Activated B cell treated with CpG ODN at 0.5 μM for 24 hours (primary cell): Measurements from ENCODE around the gene LPP. TPM values are rescaled to one million over a fixed set of nuclear protein-coding genes. Genes with fewer than 3 reads are reported as not detected.

Experiments used
- ATAC-seq: fragments of 200-7000 bp; cut with Tn5 transposase; one replicate; pipeline ENCODE4 v1.10.0; 2021; ENCODE audit warnings: low read depth, mild to moderate bottlenecking, moderate library complexity
- CTCF ChIA-PET: fragments of 350-600 bp; sonication (Branson Sonifier 250); formaldehyde crosslinking; loops from one replicate; lab custom pipeline; 2021; ENCODE audit warnings: antibody characterized with exemption; lab: Charles Lee
- POLR2A ChIA-PET: fragments of 350-600 bp; sonication (Branson Sonifier 250); formaldehyde crosslinking; loops from one replicate; lab custom pipeline; 2021; ENCODE audit warnings: antibody characterized with exemption; lab: Charles Lee
- DNase-seq: peaks from one replicate; pipeline ENCODE4 v3.0.0; 2022
- H3K27ac Mint-ChIP-seq: one replicate; pipeline ENCODE4 v1.8.0; 2020; ENCODE audit warnings: mixed read lengths
- H3K27me3 Mint-ChIP-seq: one replicate; pipeline ENCODE4 v1.8.0; 2021; ENCODE audit warnings: mixed read lengths
- H3K36me3 Mint-ChIP-seq: one replicate; pipeline ENCODE4 v1.8.0; 2021; ENCODE audit warnings: low read depth, mixed read lengths
- H3K4me1 Mint-ChIP-seq: one replicate; pipeline ENCODE4 v1.8.0; 2021; ENCODE audit warnings: mixed read lengths
- H3K4me3 Mint-ChIP-seq: one replicate; pipeline ENCODE4 v1.8.0; 2020; ENCODE audit warnings: mild to moderate bottlenecking, mixed read lengths
- H3K9me3 Mint-ChIP-seq: one replicate; pipeline ENCODE4 v1.8.0; 2020; ENCODE audit warnings: mixed read lengths
- CTCF ChIP-seq: fragments of 200-600 bp; IDR thresholded peaks from one replicate; pipeline ENCODE4 v1.8.0; 2022; ENCODE audit warnings: antibody characterized with exemption, mild to moderate bottlenecking
- intact Hi-C: fragments of 100-400 bp; cut with micrococcal nuclease; formaldehyde crosslinking; loops from one replicate; pipeline ENCODE4 v1.15.1; 2024
- total RNA-seq: library from RNA; stranded (reverse); gene quantifications from 2 replicates; pipeline ENCODE4 v1.2.3, GENCODE V29; 2022

Gene LPP
- total RNA-seq, 1 donor from 2014 or later = 60.1 TPM

GRCh38 chr3:188782613-188783124, 628.7 kb downstream of the LPP start:
- Mint-ChIP-seq H3K9me3 (peaks cover 4% of the 10 kb centered on the region), H3K27me3 (no peaks in the 10 kb centered on the region), H3K4me1 (peaks cover 4% of the 10 kb centered on the region), H3K27ac (no peak overlapping the region), H3K36me3 (peaks cover 7% of the 10 kb centered on the region), H3K4me3 (no peak overlapping the region)
- ATAC-seq = no peak
- no peak for TF ChIP-seq CTCF
- DNase-seq = no peak
- POLR2A ChIA-PET = no interaction called here
- intact Hi-C loops = no loop called here
- CTCF ChIA-PET = interaction anchor here (1.0 kb wide), 1 partner anchor 1042 kb away, joined by 3 read pairs; no protein-coding TSS in a partner anchor

- no peak overlapping the region for H3K27ac Mint-ChIP-seq
- intact Hi-C loops = no loop called here
- no peaks in the 10 kb centered on the region for H3K27me3 Mint-ChIP-seq
- H3K36me3 Mint-ChIP-seq = peaks cover 4% of the 10 kb centered on the region
- no peak overlapping the region for H3K4me3 Mint-ChIP-seq
- ChIA-PET CTCF (no interaction called here), POLR2A (no interaction called here)
- DNase-seq = no peak
- no peak for TF ChIP-seq CTCF
- no peak for ATAC-seq
- peaks cover 4% of the 10 kb centered on the region for H3K9me3 Mint-ChIP-seq
- H3K4me1 Mint-ChIP-seq = peaks cover 4% of the 10 kb centered on the region
These were observed 632.5 kb downstream of the LPP start for GRCh38 chr3:188786424-188786823.

GRCh38 chr3:188788621-188789081, 634.7 kb downstream of the LPP start:
- ChIA-PET CTCF (no interaction called here), POLR2A (no interaction called here)
- Mint-ChIP-seq H3K27ac (no peak overlapping the region), H3K4me1 (peaks cover 4% of the 10 kb centered on the region), H3K9me3 (peaks cover 4% of the 10 kb centered on the region), H3K27me3 (no peaks in the 10 kb centered on the region), H3K36me3 (peaks cover 7% of the 10 kb centered on the region), H3K4me3 (no peak overlapping the region)
- DNase-seq (no peak), ATAC-seq (no peak)
- intact Hi-C loops = no loop called here
- no peak for TF ChIP-seq CTCF

GRCh38 chr3:188789251-188789650, 635.3 kb downstream of the LPP start:
- no peak for ATAC-seq
- POLR2A ChIA-PET = no interaction called here
- CTCF ChIA-PET = no interaction called here
- intact Hi-C loops = no loop called here
- no peak for DNase-seq
- no peak overlapping the region for H3K4me3 Mint-ChIP-seq
- no peaks in the 10 kb centered on the region for H3K9me3 Mint-ChIP-seq
- no peak for TF ChIP-seq CTCF
- peaks cover 7% of the 10 kb centered on the region for H3K36me3 Mint-ChIP-seq
- H3K4me1 Mint-ChIP-seq = peaks cover 4% of the 10 kb centered on the region
- no peaks in the 10 kb centered on the region for H3K27me3 Mint-ChIP-seq
- H3K27ac Mint-ChIP-seq = no peak overlapping the region

GRCh38 chr3:188791311-188791710, 637.4 kb downstream of the LPP start:
- H3K27ac Mint-ChIP-seq = no peak overlapping the region
- H3K27me3 Mint-ChIP-seq = no peaks in the 10 kb centered on the region
- H3K9me3 Mint-ChIP-seq = no peaks in the 10 kb centered on the region
- H3K4me1 Mint-ChIP-seq = peaks cover 11% of the 10 kb centered on the region
- intact Hi-C loops = loop anchor here (5.0 kb wide), 1 partner anchor 34 kb away; no protein-coding TSS in a partner anchor
- TF ChIP-seq CTCF = no peak
- H3K36me3 Mint-ChIP-seq = peaks cover 7% of the 10 kb centered on the region
- DNase-seq = no peak
- H3K4me3 Mint-ChIP-seq = no peak overlapping the region
- ChIA-PET POLR2A (no interaction called here), CTCF (no interaction called here)
- no peak for ATAC-seq
